Measurements from ENCODE around the gene MOSMO.
"Not testable (repeated sequence)": the region's sequence is repeated elsewhere in the genome, so short reads cannot be mapped to it uniquely, and the experiment has no call there.

MOSMO gene

GRCh38 chr16:22007509-22008214, at the start of gene MOSMO:
Gene MOSMO (plus strand): TSS chr16:22008111. CDS start chr16:22008302, 191 bp downstream.
- DNase-seq (ENCODE audit: low spot score): peak; percentile 30

GRCh38 chr16:21959050-21959449, 48.9 kb upstream of the MOSMO start:
- no peak for DNase-seq (ENCODE audit: low spot score)

- no peak for DNase-seq (ENCODE audit: low spot score)
These were observed 45.4 kb upstream of the MOSMO start for GRCh38 chr16:21962475-21962874.

GRCh38 chr16:21963887-21964286, 44.0 kb upstream of the MOSMO start:
- no peak for DNase-seq (ENCODE audit: low spot score)

GRCh38 chr16:21964353-21964752, 43.6 kb upstream of the MOSMO start:
- no peak for DNase-seq (ENCODE audit: low spot score)

- no peak for DNase-seq (ENCODE audit: low spot score)
These were observed 36.1 kb upstream of the MOSMO start for GRCh38 chr16:21971856-21972255.

GRCh38 chr16:21973945-21974344, 34.0 kb upstream of the MOSMO start:
- DNase-seq (ENCODE audit: low spot score): no peak

GRCh38 chr16:21980032-21980431, 27.9 kb upstream of the MOSMO start:
- no peak for DNase-seq (ENCODE audit: low spot score)

GRCh38 chr16:21982108-21982507, 25.8 kb upstream of the MOSMO start:
- DNase-seq (ENCODE audit: low spot score): no peak

GRCh38 chr16:21984062-21984461, 23.8 kb upstream of the MOSMO start:
- no peak for DNase-seq (ENCODE audit: low spot score)

- DNase-seq (ENCODE audit: low spot score): no peak
These were observed 22.4 kb upstream of the MOSMO start for GRCh38 chr16:21985524-21985923.

- DNase-seq (ENCODE audit: low spot score): no peak
These were observed 21.1 kb upstream of the MOSMO start for GRCh38 chr16:21986692-21987246.

- no peak for DNase-seq (ENCODE audit: low spot score)
These were observed 20.4 kb upstream of the MOSMO start for GRCh38 chr16:21987498-21987897.

GRCh38 chr16:21989133-21989532, 18.8 kb upstream of the MOSMO start:
- no peak for DNase-seq (ENCODE audit: low spot score)

GRCh38 chr16:21989751-21990150, 18.2 kb upstream of the MOSMO start:
- DNase-seq (ENCODE audit: low spot score): no peak

GRCh38 chr16:21990381-21990944, 17.4 kb upstream of the MOSMO start:
- DNase-seq (ENCODE audit: low spot score): no peak

GRCh38 chr16:21991621-21992020, 16.3 kb upstream of the MOSMO start:
- no peak for DNase-seq (ENCODE audit: low spot score)

GRCh38 chr16:21994856-21995465, 12.9 kb upstream of the MOSMO start:
- no peak for DNase-seq (ENCODE audit: low spot score)

GRCh38 chr16:21996923-21997696, 10.8 kb upstream of the MOSMO start:
- no peak for DNase-seq (ENCODE audit: low spot score)

GRCh38 chr16:21997697-21998480, 10.0 kb upstream of the MOSMO start:
- DNase-seq (ENCODE audit: low spot score): no peak

GRCh38 chr16:22001591-22001990, 6.3 kb upstream of the MOSMO start:
- DNase-seq (ENCODE audit: low spot score): no peak

GRCh38 chr16:22002047-22002446, 5.9 kb upstream of the MOSMO start:
- DNase-seq (ENCODE audit: low spot score): not testable (repeated sequence)
